ENCODE measurements around the gene GPR85.

GPR85 gene, protein sequence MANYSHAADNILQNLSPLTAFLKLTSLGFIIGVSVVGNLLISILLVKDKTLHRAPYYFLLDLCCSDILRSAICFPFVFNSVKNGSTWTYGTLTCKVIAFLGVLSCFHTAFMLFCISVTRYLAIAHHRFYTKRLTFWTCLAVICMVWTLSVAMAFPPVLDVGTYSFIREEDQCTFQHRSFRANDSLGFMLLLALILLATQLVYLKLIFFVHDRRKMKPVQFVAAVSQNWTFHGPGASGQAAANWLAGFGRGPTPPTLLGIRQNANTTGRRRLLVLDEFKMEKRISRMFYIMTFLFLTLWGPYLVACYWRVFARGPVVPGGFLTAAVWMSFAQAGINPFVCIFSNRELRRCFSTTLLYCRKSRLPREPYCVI
- long read RNA-seq: 0 reads

DNA sequence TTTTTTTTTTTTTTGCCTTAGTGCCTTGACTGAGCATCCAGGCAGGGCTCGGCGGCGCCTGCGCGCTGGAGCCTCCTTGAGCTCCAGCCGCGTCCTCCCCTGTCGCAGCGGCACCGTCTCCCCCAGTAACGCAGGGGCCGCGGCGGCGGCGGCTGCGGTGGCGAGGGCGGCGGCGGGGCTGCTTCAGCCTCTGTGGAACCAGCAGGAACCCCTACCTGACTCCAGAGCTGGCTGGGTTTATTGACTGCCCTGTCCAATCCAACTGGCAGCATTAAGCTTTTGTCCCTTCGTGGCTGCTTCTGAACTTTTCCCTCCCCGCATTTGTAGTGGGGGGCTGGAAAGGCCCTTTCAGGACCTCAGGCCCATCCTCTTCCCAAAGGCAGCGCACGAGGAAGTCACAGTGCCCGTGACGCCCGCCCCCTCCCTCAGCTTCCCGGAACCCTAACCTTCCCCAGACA lies at the start of gene GPR85:
Gene GPR85 (minus strand): TSS at position 397 of the 458 bp plus-strand sequence. CDS start 2,106 bp downstream, outside the sequence.
- TF ChIP-seq POLR2AphosphoS5 (IDR thresholded peaks at IDR 0.05; ENCODE audit: low read depth) (peak; percentile 62; the same call in 1 of the 2 replicates), SPI1 (IDR thresholded peaks at IDR 0.05; ENCODE audit: borderline replicate concordance, low read depth) (peak; percentile 5; the same call in 1 of the 2 replicates), GABPA (IDR thresholded peaks at IDR 0.05; ENCODE audit: low read depth) (no peak)
- TF ChIP-seq, protein P1, sequence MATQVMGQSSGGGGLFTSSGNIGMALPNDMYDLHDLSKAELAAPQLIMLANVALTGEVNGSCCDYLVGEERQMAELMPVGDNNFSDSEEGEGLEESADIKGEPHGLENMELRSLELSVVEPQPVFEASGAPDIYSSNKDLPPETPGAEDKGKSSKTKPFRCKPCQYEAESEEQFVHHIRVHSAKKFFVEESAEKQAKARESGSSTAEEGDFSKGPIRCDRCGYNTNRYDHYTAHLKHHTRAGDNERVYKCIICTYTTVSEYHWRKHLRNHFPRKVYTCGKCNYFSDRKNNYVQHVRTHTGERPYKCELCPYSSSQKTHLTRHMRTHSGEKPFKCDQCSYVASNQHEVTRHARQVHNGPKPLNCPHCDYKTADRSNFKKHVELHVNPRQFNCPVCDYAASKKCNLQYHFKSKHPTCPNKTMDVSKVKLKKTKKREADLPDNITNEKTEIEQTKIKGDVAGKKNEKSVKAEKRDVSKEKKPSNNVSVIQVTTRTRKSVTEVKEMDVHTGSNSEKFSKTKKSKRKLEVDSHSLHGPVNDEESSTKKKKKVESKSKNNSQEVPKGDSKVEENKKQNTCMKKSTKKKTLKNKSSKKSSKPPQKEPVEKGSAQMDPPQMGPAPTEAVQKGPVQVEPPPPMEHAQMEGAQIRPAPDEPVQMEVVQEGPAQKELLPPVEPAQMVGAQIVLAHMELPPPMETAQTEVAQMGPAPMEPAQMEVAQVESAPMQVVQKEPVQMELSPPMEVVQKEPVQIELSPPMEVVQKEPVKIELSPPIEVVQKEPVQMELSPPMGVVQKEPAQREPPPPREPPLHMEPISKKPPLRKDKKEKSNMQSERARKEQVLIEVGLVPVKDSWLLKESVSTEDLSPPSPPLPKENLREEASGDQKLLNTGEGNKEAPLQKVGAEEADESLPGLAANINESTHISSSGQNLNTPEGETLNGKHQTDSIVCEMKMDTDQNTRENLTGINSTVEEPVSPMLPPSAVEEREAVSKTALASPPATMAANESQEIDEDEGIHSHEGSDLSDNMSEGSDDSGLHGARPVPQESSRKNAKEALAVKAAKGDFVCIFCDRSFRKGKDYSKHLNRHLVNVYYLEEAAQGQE (IDR thresholded peaks at IDR 0.05; ENCODE audit: insufficient replicate concordance, low read depth): no peak
- TF ChIP-seq, protein P2, sequence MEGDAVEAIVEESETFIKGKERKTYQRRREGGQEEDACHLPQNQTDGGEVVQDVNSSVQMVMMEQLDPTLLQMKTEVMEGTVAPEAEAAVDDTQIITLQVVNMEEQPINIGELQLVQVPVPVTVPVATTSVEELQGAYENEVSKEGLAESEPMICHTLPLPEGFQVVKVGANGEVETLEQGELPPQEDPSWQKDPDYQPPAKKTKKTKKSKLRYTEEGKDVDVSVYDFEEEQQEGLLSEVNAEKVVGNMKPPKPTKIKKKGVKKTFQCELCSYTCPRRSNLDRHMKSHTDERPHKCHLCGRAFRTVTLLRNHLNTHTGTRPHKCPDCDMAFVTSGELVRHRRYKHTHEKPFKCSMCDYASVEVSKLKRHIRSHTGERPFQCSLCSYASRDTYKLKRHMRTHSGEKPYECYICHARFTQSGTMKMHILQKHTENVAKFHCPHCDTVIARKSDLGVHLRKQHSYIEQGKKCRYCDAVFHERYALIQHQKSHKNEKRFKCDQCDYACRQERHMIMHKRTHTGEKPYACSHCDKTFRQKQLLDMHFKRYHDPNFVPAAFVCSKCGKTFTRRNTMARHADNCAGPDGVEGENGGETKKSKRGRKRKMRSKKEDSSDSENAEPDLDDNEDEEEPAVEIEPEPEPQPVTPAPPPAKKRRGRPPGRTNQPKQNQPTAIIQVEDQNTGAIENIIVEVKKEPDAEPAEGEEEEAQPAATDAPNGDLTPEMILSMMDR (IDR thresholded peaks at IDR 0.05; ENCODE audit: insufficient read depth, low read length): no peak
- Histone ChIP-seq H3K27me3 (ENCODE audit: insufficient read depth, poor library complexity, severe bottlenecking) (no peaks in the 10 kb centered on the region), H3K4me3 (replicated peaks; ENCODE audit: insufficient read depth, low read length) (peak within 1 kb of the TSS; percentile 56), H3K27ac (replicated peaks) (peak within 1 kb of the TSS; percentile 78)
- DNase-seq (ENCODE audit: low read depth in 1 of 2, low spot score in 1 of 2): peak; percentile 41 to 53

DNA sequence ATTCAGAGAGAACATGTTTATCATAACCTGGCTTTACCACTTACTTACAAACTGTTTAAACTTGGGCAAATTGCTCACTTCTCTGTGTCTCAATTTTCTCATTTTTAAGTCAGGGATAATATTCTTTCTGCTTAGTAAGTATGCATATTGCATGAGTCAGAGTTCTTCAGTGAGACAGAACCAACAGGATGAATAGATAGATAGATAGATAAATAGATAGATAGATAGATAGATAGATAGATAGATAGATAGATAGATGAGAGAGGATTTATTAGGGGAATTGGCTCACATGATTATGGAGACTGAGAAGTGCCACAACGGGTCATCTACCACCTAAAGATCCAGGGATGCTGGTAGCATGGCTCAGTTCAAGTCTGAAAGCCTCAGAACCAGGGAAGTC lies 47.4 kb upstream of the GPR85 start:
- TF ChIP-seq SPI1 (IDR thresholded peaks at IDR 0.05; ENCODE audit: borderline replicate concordance, low read depth): no peak
- TF ChIP-seq POLR2AphosphoS5 (IDR thresholded peaks at IDR 0.05; ENCODE audit: low read depth): no peak
- TF ChIP-seq, protein P1 (IDR thresholded peaks at IDR 0.05; ENCODE audit: insufficient replicate concordance, low read depth): no peak
- no peak for TF ChIP-seq GABPA (IDR thresholded peaks at IDR 0.05; ENCODE audit: low read depth)
- TF ChIP-seq, protein P2 (IDR thresholded peaks at IDR 0.05; ENCODE audit: insufficient read depth, low read length): no peak
- DNase-seq (ENCODE audit: low read depth in 1 of 2, low spot score in 1 of 2): no peak
- Histone ChIP-seq H3K27me3 (ENCODE audit: insufficient read depth, poor library complexity, severe bottlenecking) (no peaks in the 10 kb centered on the region), H3K4me3 (replicated peaks; ENCODE audit: insufficient read depth, low read length) (no peak overlapping the region), H3K27ac (replicated peaks) (no peak overlapping the region)

DNA sequence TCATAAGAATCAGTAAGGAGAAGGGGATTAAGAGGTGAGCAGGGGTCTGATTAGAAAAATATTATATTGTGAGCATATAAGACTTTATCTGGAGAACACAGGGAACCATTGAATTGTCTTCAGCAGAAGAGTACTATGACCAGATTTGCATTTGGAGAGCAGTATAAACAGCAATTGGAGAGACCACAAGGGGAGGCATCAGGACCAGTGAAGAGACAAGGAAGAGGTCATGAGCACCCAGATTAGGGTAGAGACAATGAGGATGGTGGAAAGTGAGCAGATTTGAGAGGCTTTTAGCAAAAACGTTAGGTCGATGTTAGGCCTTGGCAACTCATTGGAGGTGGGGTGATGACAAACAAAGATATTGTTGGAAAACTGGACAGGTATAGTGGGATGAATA lies 44.7 kb upstream of the GPR85 start:
- no peaks in the 10 kb centered on the region for H3K27me3 ChIP-seq (ENCODE audit: insufficient read depth, poor library complexity, severe bottlenecking)
- TF ChIP-seq SPI1 (IDR thresholded peaks at IDR 0.05; ENCODE audit: borderline replicate concordance, low read depth) (no peak), GABPA (IDR thresholded peaks at IDR 0.05; ENCODE audit: low read depth) (no peak), POLR2AphosphoS5 (IDR thresholded peaks at IDR 0.05; ENCODE audit: low read depth) (no peak)
- TF ChIP-seq, protein P2 (IDR thresholded peaks at IDR 0.05; ENCODE audit: insufficient read depth, low read length): no peak
- TF ChIP-seq, protein P1 (IDR thresholded peaks at IDR 0.05; ENCODE audit: insufficient replicate concordance, low read depth): no peak
- H3K4me3 ChIP-seq (replicated peaks; ENCODE audit: insufficient read depth, low read length): no peak overlapping the region
- H3K27ac ChIP-seq (replicated peaks): no peak overlapping the region
- no peak for DNase-seq (ENCODE audit: low read depth in 1 of 2, low spot score in 1 of 2)

All from HL-60 (cell line).